ENCODE measurements around the gene SLC8A3.

DNA sequence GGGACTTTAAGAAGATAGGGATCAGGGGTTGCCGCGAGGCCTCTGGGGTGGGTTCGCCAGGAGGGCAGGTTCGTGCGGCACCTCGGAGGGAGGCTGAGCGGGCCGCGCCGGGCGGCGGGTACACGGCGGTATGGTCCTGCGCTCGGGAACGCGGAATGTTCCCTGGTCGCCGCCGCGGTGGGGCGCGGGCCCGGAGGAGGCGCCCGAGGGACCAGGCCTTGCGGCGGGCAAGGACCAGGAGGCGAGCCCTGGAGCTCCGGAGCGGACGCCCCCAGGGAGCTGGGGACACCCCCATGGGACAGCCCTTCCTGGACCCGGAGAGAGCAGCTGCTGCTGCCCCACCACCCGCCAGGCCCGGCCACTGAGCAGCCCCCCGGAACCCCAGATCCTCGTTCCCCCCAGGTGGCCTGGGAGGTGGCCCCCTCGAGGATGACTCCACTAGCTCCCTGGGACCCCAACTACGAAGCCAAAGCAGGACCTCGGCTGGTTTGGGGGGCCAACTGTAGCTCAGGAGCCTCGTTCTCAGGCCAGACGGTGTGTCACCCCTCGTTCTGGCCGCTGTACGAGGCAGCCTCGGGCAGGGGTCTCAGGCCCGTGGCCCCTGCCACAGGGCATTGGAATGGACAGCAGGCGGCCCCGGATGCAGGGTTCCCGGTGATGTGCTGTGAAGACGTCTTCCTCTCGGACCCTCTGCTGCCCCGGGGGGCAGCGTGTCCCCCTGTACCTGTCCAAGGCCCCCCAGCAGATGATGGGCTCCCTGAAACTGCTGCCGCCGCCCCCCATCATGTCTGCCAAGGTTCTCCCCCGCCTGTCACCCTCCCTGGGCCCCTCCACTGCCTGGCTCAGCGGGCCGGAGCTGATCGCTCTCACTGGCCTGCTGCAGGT, 45.6 kb upstream of the SLC8A3 start:
- no peak for TF ChIP-seq POLR2A (IDR thresholded peaks at IDR 0.05)
- TF ChIP-seq, protein P1, sequence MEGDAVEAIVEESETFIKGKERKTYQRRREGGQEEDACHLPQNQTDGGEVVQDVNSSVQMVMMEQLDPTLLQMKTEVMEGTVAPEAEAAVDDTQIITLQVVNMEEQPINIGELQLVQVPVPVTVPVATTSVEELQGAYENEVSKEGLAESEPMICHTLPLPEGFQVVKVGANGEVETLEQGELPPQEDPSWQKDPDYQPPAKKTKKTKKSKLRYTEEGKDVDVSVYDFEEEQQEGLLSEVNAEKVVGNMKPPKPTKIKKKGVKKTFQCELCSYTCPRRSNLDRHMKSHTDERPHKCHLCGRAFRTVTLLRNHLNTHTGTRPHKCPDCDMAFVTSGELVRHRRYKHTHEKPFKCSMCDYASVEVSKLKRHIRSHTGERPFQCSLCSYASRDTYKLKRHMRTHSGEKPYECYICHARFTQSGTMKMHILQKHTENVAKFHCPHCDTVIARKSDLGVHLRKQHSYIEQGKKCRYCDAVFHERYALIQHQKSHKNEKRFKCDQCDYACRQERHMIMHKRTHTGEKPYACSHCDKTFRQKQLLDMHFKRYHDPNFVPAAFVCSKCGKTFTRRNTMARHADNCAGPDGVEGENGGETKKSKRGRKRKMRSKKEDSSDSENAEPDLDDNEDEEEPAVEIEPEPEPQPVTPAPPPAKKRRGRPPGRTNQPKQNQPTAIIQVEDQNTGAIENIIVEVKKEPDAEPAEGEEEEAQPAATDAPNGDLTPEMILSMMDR (IDR thresholded peaks at IDR 0.05): no peak
